Measurements from ENCODE around the gene PRKAG2. TPM values are rescaled to one million over a fixed set of nuclear protein-coding genes. Genes with fewer than 3 reads are reported as not detected.
A peak's percentile ranks its signal among the peaks of the same experiment; 100 is the strongest.

PRKAG2 gene
- total RNA-seq, 4 donors from 2014 or later, result 38.8 to 94.4 (median 73.2) TPM

DNA sequence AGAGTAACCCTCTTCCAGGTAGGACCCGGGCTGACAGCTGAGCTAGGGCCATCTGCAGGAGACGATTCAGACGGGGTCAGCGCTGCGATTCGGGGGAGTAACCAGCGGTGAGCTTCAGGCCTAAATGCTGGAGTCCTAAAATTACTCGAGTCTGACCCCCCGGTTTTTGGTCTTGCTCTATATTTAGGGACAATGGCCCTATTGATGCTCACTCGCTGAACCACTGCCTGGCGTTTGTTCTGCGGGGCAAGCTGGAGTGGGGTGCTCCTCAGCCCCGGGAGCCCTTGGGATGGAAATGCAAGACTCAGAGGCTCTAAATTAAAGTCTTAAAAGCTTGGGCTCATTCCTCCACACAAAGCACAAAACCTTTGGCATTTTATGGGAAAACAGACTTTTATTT lies 120.0 kb downstream of the PRKAG2 start:
- Histone ChIP-seq H3K27ac (peak overlapping the region in 2 of 4 donors; percentile 40 to 59), H3K4me1 (peaks cover 0 to 35% (median 7%) of the 10 kb centered on the region in 4 donors), H3K27me3 (no peaks in the 10 kb centered on the region), H3K4me3 (no peak overlapping the region), H3K36me3 (no peaks in the 10 kb centered on the region), H3K9me3 (no peaks in the 10 kb centered on the region)
- TF ChIP-seq POLR2A (IDR thresholded peaks at IDR 0.05), result no peak
- no peak for DNase-seq

DNA sequence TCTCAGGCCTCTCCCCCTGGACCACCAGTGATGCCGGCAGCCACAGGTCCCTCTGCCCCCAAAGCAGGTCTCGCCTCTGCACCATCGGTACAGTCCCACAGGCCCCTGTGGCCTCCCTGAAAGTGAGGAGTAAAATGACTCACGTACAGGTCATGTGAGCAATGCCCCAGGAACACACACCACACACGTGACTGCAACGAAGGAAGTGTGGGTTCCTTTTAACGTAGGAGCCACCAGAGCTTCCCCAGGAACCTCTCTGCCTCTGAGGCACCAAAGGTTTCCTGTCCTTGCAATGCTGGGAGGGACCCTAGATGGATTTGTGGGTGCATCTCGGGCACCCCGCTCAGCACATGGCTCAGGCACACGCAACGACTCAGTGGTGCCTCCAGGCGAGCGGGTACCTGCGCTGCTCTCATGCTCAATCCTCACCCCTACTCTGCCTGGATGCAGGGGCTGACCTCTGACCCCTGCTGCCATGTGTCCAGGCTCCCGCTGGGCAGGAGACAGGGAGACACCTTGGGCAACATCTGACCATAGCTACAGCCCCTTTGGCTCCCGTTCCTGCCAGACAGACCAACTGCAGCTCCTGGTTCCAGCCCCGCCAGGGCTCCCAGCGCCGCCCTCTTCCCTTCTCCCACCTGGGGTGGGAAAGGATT lies 120.7 kb downstream of the PRKAG2 start:
- Histone ChIP-seq H3K4me3 (no peak overlapping the region), H3K27me3 (no peaks in the 10 kb centered on the region), H3K27ac (peak overlapping the region in 3 of 4 donors; percentile 59 to 80 (median 64)), H3K36me3 (no peaks in the 10 kb centered on the region), H3K9me3 (no peaks in the 10 kb centered on the region), H3K4me1 (peaks cover 0 to 35% (median 7%) of the 10 kb centered on the region in 4 donors)
- TF ChIP-seq POLR2A (IDR thresholded peaks at IDR 0.05) (no peak), CTCF (IDR thresholded peaks at IDR 0.05) (no peak)
- DNase-seq, result peak in 2 of 3 donors; percentile 25 to 63

DNA sequence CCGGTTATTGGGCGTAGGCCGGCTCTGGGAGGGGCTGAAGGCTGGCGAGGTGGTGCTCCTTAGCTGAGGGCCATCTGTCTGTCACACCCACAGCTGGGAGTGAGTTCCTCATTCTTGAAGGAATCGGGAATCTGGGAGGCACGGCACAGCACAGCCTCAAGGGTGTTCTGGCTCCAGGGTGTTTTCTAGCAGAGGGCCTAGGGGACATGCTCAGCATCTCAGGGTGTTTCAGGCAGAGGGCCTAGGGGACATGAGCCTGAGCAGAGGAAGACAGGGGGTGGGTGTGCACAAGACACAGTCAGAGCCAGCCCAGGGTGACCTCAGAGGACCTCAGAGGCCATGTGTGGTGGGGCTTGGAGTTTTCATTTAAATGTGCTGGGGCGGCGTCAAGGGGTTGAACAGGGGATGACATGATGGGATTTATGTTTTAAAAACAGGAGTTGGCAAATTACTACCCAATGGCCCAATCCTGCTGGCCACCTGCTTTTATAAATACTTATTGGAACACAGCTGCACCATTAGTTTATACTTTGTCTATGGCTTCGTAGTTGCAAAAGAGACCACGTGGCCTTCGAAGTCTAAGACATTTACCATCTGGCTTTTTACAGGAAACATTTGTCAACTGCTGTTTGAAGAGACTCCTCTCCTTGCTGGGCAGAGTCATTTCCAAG lies 121.6 kb downstream of the PRKAG2 start:
- peak in 1 of 3 donors; percentile 66 for DNase-seq
- Histone ChIP-seq H3K36me3 (no peaks in the 10 kb centered on the region), H3K27ac (peak overlapping the region; percentile 59 to 80 (median 68)), H3K4me3 (no peak overlapping the region), H3K4me1 (peaks cover 0 to 35% (median 7%) of the 10 kb centered on the region in 4 donors), H3K9me3 (no peaks in the 10 kb centered on the region), H3K27me3 (no peaks in the 10 kb centered on the region)
- no peak for TF ChIP-seq CTCF (IDR thresholded peaks at IDR 0.05)
- no peak for TF ChIP-seq POLR2A (IDR thresholded peaks at IDR 0.05)

DNA sequence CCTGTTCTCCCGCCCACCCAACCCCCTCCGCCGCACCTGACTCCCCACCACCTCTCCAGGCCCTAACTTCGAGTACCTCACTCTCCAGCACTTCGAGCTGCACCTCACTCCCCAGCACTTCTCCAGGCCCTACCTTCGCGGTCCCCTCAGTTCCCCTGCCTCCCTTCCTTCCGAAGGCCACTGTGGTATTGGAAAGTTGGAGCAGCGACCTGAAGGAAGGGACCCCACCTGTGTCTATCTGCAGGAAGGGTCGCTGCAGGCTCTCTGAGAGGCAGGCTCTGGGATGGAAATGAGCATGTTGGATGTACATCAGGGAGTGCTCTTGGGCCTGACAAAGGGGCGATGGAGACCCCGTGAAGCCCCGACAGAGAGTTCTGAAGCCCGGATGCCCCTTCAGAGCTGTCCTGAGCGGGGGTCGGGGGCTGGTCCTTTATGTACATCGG lies 122.2 kb downstream of the PRKAG2 start:
- H3K36me3 ChIP-seq, result no peaks in the 10 kb centered on the region
- peak overlapping the region; percentile 58 to 80 (median 68) for H3K27ac ChIP-seq
- peaks cover 0 to 35% (median 7%) of the 10 kb centered on the region in 4 donors for H3K4me1 ChIP-seq
- no peak for DNase-seq
- no peak overlapping the region for H3K4me3 ChIP-seq
- H3K27me3 ChIP-seq, result no peaks in the 10 kb centered on the region
- TF ChIP-seq POLR2A (IDR thresholded peaks at IDR 0.05) (no peak), CTCF (IDR thresholded peaks at IDR 0.05) (no peak)
- no peaks in the 10 kb centered on the region for H3K9me3 ChIP-seq

GRCh38 chr7:151754142-151754590 lies 122.7 kb downstream of the PRKAG2 start:
- Histone ChIP-seq H3K4me3 (no peak overlapping the region), H3K27ac (peak overlapping the region; percentile 58 to 80 (median 68)), H3K36me3 (no peaks in the 10 kb centered on the region), H3K9me3 (no peaks in the 10 kb centered on the region), H3K27me3 (no peaks in the 10 kb centered on the region), H3K4me1 (peaks cover 0 to 33% (median 7%) of the 10 kb centered on the region in 4 donors)
- peak; percentile 32 to 80 (median 78) for DNase-seq
- peak; percentile 57 to 86 (median 76) for TF ChIP-seq CTCF (IDR thresholded peaks at IDR 0.05)
- peak in 1 of 2 donors; percentile 4 for TF ChIP-seq POLR2A (IDR thresholded peaks at IDR 0.05)

Measured in Peyer's patch (tissue), 4 donors.